Kidney epithelial cell (primary cell): ENCODE results near the gene BBIP1. TPM values are rescaled to one million over a fixed set of nuclear protein-coding genes. Genes with fewer than 3 reads are reported as not detected.
"Not testable (repeated sequence)": the region's sequence is repeated elsewhere in the genome, so short reads cannot be mapped to it uniquely, and the experiment has no call there.

Experiments used
- DNase-seq: peaks from one replicate; pipeline ENCODE4 v3.0.0-alpha.2; 2010; ENCODE audit warnings: low read depth
- H3K27me3 ChIP-seq: 2 replicates; pipeline ENCODE4 v1.6.0; 2011; ENCODE audit warnings: low read length; ENCODE audit not compliant: control insufficient read depth, insufficient read depth
- H3K36me3 ChIP-seq: 2 replicates; pipeline ENCODE4 v1.5.1; 2011; ENCODE audit warnings: low read length; ENCODE audit not compliant: control insufficient read depth, insufficient read depth
- H3K4me3 ChIP-seq: 2 replicates; pipeline ENCODE4 v1.5.1; 2011; ENCODE audit warnings: low read depth, mild to moderate bottlenecking, control low read depth, low read length
- total RNA-seq: library from RNA; depleted of rRNA; stranded (reverse); fragments of >200 nt; gene quantifications from 2 replicates; pipeline ENCODE4 v1.2.3, GENCODE V29; 2015
- TF ChIP-seq, protein P1 (sequence below): IDR thresholded peaks from 2 replicates; pipeline ENCODE4 v1.5.1; 2011; ENCODE audit warnings: mild to moderate bottlenecking, moderate library complexity, low read length, control low read depth, inconsistent platforms; ENCODE audit not compliant: insufficient read depth, poor library complexity, severe bottlenecking

The BBIP1 gene
- total RNA-seq, 1 donor from 2014 or later: 24.7 TPM

- H3K36me3 ChIP-seq: no peaks in the 10 kb centered on the region
- no peak for DNase-seq
- TF ChIP-seq, protein P1, sequence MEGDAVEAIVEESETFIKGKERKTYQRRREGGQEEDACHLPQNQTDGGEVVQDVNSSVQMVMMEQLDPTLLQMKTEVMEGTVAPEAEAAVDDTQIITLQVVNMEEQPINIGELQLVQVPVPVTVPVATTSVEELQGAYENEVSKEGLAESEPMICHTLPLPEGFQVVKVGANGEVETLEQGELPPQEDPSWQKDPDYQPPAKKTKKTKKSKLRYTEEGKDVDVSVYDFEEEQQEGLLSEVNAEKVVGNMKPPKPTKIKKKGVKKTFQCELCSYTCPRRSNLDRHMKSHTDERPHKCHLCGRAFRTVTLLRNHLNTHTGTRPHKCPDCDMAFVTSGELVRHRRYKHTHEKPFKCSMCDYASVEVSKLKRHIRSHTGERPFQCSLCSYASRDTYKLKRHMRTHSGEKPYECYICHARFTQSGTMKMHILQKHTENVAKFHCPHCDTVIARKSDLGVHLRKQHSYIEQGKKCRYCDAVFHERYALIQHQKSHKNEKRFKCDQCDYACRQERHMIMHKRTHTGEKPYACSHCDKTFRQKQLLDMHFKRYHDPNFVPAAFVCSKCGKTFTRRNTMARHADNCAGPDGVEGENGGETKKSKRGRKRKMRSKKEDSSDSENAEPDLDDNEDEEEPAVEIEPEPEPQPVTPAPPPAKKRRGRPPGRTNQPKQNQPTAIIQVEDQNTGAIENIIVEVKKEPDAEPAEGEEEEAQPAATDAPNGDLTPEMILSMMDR: no peak
- H3K27me3 ChIP-seq: no peaks in the 10 kb centered on the region
- H3K4me3 ChIP-seq: peak overlapping the region; percentile 75
Observed at GRCh38 chr10:110919971-110920881, 1.2 kb upstream of the BBIP1 start.

DNA sequence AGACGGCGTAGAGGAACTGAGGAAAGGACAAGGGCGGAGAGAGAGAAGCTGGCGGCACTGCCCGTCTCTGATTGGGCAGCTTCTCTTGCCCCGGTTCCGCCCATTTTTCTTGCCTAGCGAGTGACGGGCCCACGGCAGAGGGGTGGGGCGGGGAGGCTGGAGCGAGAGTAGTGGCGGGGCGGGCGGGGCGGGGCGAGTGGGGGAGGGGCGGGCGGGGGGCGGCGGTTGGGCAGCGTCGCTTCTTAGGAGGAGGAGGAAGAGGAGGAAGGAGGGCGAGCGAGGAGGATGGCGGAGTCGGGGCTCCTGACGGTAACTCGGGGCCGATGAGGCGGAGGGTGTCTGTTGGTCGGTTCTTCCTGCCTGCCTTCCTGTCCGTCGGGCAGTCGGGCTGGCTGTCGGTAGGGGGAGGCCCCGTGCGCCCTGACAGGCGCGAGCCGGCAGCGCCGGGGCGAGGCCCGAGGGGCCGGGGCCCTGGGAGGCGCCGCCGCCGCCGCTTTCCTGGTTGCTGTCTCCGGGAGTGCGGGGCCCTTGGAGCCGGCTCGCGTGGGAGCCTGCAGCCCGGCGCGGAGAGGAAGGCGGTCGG is 460 bp upstream of the BBIP1 start, which contains the start of gene SHOC2:
TSS of gene SHOC2 (plus strand) at position 256 of the 583 bp plus-strand sequence. CDS start 44,755 bp downstream, outside the sequence.
- no peaks in the 10 kb centered on the region for H3K36me3 ChIP-seq
- peak within 1 kb of the TSS; percentile 83 for H3K4me3 ChIP-seq
- TF ChIP-seq, protein P1: peak; percentile 15
- no peak for DNase-seq
- no peaks in the 10 kb centered on the region for H3K27me3 ChIP-seq

DNA sequence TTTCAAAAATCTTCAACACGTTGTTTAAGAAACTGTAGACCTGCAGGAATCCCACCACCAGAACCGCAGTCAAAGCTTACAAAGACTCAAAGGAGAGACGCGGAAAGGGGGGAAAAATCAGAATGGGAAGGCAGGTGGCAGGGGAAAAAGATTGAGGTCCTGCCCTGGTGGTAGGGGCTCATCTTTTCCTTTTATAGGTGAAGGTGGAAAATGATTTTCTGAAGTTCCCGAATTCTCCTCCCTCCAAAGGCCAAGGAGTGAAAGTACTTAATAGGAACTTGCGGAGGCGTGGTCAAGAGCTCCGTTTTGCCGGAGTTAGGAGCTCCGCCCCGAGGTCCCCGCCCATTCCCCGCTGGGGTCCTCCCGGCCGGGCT is 724 bp downstream of the BBIP1 start:
- TF ChIP-seq, protein P1: no peak
- Histone ChIP-seq H3K4me3 (peak overlapping the region; percentile 83), H3K36me3 (no peaks in the 10 kb centered on the region), H3K27me3 (no peaks in the 10 kb centered on the region)
- DNase-seq: peak; percentile 88

DNA sequence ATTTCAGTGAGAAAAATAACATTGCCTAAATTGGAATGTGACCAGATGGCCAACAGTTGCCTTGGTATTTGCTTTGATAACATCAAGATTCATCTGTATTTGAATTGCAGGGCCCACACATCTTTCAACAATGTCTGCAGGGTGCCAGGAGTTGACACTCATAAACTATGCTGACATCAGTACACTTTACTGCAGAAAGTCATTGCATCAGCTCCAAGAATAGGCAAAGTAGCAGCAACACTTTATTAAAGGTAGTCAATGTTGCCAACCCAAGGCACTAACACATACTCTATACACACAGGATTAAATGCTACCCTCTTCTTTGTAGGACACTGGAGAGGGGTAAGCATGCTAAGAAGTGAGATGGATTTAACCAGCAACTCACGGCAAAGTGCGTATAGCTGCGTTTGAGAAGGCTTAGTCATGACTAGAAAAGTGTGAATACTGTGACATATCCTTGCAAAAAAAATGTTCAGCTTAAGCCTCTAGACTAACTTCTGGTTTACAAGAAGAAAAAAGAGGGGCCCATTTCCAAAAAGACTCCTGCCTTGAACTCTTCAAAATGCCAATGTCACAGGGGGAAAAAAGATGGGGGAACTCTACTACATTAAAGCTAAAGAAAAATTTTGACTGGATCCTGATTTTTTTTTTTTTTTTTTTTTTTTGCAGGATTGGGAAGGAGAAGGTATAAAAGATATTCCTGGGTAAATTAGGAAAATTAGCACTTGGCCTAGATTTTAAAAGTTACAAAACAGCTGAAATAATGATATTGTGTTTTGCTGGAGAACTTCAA is 2.2 kb downstream of the BBIP1 start:
- H3K27me3 ChIP-seq: no peaks in the 10 kb centered on the region
- TF ChIP-seq, protein P1: no peak
- no peaks in the 10 kb centered on the region for H3K36me3 ChIP-seq
- H3K4me3 ChIP-seq: no peak overlapping the region
- DNase-seq: no peak

DNA sequence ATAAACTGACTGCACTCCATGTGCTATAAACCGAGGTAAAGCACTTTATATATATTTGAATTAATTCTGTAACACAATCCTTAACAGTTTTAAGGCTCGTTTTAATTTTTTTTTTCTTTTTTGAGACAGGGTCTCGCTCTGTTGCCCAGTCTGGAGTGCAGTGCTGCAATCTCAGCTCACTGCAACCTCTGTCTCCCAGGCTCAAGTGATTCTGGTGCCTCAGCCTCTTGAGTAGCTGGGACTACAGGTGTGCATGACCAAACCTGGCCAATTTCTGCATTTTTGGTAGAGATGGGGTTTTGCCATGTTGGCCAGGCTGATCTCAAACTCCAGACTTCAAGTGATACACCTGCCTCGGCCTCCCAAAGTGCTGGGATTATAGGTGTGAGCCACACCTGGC is 3.4 kb downstream of the BBIP1 start:
- not testable (repeated sequence) for DNase-seq, H3K27me3 ChIP-seq, H3K4me3 ChIP-seq, H3K36me3 ChIP-seq

DNA sequence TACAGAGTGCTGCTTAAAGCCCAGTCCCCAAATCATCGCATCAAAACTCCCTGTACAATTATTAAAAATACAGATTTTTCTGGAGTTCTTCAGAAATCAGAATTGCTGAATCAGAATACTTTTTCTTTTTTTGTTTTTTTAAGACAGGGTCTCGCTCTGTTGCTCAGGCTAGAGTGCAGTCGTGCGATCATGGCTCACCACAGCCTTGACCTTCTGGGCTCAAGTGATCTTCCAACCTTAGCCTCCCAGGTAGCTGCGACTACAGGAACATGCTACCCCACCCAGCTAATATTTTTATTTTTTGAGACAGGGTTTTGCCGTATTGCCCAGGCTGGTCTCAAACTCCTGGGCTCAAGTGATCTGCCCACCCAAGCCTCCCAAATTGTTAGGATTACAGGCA is 3.9 kb downstream of the BBIP1 start:
- no peaks in the 10 kb centered on the region for H3K36me3 ChIP-seq
- H3K27me3 ChIP-seq: no peaks in the 10 kb centered on the region
- no peak overlapping the region for H3K4me3 ChIP-seq
- TF ChIP-seq, protein P1: no peak
- no peak for DNase-seq
